Upper lobe of left lung (tissue), 4 donors: Measurements from ENCODE around the gene KRT75.

Experiments
- POLR2A ChIP-seq, 4 donors: fragments of 450-650 bp; IDR thresholded peaks; one replicate each; pipeline ENCODE4 v1.5.1; 2016 to 2017; ENCODE audit warnings: antibody characterized with exemption in 4 of 4, mild to moderate bottlenecking in 2 of 4
- POLR2AphosphoS5 ChIP-seq, 2 donors: sonication (generic); formaldehyde crosslinking; IDR thresholded peaks; one replicate each; pipeline ENCODE4 v1.5.1; 2017; ENCODE audit warnings: antibody characterized with exemption in 2 of 2
- TF ChIP-seq, protein P1 (sequence below), 6 experiments: fragments of 450-650 bp in 4 of 6; fragments of 200-600 bp in 2 of 6; sonication (generic) in 2 of 6; IDR thresholded peaks; one replicate each; pipeline ENCODE4 v1.5.1; 2016 to 2019; ENCODE audit warnings: antibody characterized with exemption in 6 of 6

DNA sequence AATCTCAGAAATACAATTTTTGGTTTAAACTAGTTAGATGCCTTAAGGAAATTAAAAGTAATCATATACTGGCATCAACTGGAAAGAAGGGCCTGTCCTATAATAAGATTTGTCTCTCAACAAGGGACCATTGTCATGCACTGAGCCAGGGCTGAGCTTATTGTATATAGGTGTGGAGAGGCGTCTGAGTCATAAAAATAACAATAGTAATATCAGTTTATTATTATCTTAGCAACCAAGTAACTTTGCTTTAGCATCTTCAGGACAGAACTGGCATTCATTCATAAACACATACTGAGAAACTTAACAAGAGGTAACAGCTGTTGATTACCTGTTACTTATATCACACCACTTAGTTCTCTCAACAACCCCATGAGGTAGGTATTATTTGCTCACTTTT is 7.1 kb downstream of the KRT75 start:
- TF ChIP-seq, protein P1, sequence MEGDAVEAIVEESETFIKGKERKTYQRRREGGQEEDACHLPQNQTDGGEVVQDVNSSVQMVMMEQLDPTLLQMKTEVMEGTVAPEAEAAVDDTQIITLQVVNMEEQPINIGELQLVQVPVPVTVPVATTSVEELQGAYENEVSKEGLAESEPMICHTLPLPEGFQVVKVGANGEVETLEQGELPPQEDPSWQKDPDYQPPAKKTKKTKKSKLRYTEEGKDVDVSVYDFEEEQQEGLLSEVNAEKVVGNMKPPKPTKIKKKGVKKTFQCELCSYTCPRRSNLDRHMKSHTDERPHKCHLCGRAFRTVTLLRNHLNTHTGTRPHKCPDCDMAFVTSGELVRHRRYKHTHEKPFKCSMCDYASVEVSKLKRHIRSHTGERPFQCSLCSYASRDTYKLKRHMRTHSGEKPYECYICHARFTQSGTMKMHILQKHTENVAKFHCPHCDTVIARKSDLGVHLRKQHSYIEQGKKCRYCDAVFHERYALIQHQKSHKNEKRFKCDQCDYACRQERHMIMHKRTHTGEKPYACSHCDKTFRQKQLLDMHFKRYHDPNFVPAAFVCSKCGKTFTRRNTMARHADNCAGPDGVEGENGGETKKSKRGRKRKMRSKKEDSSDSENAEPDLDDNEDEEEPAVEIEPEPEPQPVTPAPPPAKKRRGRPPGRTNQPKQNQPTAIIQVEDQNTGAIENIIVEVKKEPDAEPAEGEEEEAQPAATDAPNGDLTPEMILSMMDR (IDR thresholded peaks at IDR 0.05), result no peak
- TF ChIP-seq POLR2A (IDR thresholded peaks at IDR 0.05) (no peak), POLR2AphosphoS5 (IDR thresholded peaks at IDR 0.05) (no peak)
